DMS114 treated with DMSO at 0.1 percent for 48 hours (cell line): ENCODE data around the gene TADA1.
"Not testable (repeated sequence)": the region's sequence is repeated elsewhere in the genome, so short reads cannot be mapped to it uniquely, and the experiment has no call there.

Experiments used
- DNase-seq: peaks from one replicate; lab custom pipeline; 2025; ENCODE audit not compliant: unreplicated experiment; lab: John Stamatoyannopoulos, UW

TADA1 gene

DNA sequence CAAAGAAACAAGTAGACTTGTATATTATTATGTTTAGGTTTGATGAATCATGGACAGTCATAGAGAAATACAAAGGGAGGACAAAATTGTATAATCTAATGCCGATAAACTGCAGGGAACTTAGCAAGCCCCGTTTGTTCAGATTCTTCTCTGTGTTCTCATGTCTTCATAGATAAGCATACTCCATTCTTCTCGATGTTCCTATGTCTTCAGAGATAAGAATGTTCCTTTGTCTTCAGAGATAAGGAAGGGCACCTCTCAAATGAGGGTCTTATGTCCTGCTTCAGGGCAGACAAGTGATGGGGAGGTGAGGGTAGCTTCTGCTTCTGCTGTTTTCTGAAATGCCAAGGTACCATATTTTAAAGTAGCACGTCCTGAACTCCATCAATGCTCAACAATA is 19.7 kb upstream of the TADA1 start:
- DNase-seq = no peak

DNA sequence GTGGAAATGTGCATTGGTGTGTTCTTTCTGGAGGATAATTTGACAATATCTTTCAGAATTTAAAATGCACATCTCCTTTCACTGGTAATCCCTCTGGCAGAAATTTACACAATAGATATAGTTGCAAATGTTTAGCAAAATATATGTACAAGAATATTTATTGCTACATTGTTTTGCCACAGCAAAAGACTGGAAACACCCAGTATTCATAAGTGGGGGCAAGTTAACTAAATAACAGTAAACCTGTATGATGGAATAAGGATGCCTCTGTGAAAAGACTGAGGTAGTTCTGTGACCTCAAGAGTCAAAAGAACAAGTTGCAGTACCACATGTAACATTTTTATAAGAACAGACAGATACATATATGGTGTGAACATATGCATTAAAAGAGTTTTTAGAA is 13.7 kb upstream of the TADA1 start:
- no peak for DNase-seq

- no peak for DNase-seq
Observed at GRCh38 chr1:166888373-166889111, 12.5 kb upstream of the TADA1 start.

DNA sequence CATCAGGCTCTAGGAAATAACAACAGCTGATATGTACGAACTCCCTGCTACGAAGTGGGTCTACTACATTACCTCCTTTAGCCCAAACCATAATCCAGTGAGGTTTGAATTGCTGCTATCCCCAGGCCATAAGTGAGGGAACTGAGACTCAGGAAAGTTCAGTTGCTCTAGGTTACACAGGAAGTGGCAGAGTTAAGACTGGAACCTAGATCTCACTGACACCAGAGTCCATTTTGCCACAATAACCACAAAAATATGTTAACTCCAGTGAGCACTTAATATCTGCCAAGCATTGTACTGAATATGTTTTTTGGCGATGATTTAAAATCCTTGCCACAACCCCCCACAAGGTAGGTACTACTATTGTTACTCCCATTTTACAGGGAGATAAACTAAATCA is 8.9 kb upstream of the TADA1 start:
- DNase-seq = no peak

- DNase-seq = no peak
Observed at GRCh38 chr1:166884040-166884642, 8.1 kb upstream of the TADA1 start.

- no peak for DNase-seq
Observed at GRCh38 chr1:166882893-166883292, 6.8 kb upstream of the TADA1 start.

- DNase-seq = not testable (repeated sequence)
Observed at GRCh38 chr1:166878173-166878917, 2.3 kb upstream of the TADA1 start.

DNA sequence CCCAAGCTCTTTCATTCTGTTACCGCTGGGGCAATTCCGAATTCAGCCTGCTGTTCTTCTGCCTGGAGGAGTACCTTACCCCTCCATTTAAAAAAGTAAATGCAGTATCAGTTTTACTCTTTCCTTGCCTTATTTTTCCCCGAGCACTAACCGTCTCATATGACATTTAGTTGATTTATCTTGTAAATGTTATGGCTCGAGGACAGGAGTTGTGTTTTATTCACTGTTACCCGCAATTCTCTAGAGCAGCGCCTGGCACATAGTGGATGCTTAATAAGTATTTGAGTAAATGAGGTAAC is 425 bp upstream of the TADA1 start:
- no peak for DNase-seq

- DNase-seq = no peak
Observed at GRCh38 chr1:166875302-166875733, 746 bp downstream of the TADA1 start.

DNA sequence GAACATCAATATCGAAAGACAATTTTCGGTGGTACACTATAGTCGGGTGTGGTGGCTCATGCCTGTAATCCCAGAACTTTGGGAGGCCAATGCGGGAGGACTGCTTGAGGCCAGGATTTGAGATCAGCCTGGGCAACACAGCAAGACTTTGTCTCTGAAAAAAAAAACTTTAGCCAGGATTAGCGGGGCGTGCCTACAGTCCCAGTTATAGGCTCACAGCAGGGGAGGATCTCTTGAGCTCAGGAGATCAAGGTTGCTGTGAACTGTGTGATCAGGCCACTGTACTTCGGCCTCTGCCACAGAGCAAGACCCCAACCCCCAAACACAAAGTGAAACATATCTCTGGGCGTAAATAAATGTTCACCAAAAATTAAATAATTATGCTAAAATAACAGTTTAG is 1.6 kb downstream of the TADA1 start:
- DNase-seq = no peak

GRCh38 chr1:166870584-166870983 is 5.5 kb downstream of the TADA1 start:
- DNase-seq = no peak

- DNase-seq = no peak
Observed at GRCh38 chr1:166869318-166870099, 6.6 kb downstream of the TADA1 start.

DNA sequence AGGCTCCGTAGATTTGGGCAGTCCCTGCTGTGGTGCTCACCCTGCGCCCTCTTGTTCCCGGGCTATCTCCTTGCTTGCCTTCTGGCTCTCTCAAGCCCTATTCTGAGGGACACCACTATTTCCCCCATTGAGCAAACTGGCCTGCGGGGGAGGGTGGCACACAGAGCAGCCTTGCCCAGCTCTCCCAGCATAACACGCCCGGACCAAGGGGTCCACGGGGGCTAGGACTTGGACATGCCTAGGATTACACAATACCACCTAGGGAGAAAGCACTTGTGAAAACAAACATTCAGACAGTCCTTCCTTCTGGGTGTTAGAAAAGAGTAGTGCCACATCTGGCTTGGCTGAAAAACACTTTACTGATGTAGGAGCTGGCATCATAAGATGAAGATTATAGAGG is 7.4 kb downstream of the TADA1 start:
- no peak for DNase-seq

DNA sequence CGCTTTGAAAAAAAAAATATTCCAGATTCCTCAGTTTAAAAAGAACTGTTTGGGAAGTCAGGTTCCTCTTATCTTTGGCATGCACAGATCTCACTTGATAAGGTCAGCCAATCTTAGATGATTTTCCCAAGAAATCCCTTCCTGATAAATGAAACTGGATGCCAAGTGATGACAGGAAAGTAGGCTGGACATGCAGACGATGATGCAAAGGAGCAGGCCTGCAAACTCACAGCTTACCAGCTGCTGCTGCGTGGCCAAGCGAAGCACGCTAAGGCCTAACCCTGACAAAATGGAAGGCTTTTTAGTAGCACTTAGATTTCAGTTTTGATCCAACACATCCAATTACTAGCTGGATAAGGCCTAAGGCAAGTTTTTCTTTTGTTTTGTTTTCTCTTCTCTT is 10.1 kb downstream of the TADA1 start:
- no peak for DNase-seq

DNA sequence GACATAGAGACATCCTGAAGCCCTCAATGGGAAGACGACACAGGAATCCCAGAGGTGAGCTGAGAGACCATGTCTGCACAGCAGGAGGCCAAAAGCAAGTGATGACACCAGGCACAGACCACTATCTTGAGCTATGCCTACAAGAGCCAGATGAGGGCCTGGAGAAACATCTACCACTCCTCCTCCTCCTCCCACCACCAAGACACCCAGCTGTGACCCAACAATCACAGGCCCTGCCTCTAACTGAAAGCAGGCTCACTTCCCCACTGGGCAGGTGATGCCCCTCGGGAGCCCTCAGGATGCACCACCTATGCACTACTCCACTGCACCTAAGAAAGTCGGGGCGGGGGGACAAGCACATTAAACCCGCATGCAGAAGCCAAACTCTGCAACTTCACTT is 16.5 kb downstream of the TADA1 start:
- no peak for DNase-seq

GRCh38 chr1:166858726-166859419 is 17.2 kb downstream of the TADA1 start:
- no peak for DNase-seq

DNA sequence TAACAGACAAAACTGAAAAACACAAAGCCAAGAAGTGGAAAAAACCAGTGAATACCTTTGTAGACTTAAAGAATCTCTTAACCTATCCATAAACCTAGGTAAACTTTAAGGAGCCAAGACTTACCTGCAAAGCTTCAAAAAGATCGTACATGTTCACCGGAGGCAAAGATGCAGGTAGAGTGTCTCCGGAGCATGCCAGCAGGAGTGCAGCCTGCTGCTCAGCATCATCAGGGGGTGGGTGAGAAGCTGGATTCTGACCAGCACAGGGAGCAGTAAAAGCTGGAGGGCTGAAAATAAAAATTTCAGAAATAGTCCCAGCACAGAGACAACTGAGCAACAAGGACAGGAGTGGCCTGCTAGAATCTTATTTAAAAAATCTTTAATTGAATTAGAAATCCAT is 18.1 kb downstream of the TADA1 start:
- DNase-seq = no peak

- no peak for DNase-seq
Observed at GRCh38 chr1:166855558-166855957, 20.5 kb downstream of the TADA1 start.

DNA sequence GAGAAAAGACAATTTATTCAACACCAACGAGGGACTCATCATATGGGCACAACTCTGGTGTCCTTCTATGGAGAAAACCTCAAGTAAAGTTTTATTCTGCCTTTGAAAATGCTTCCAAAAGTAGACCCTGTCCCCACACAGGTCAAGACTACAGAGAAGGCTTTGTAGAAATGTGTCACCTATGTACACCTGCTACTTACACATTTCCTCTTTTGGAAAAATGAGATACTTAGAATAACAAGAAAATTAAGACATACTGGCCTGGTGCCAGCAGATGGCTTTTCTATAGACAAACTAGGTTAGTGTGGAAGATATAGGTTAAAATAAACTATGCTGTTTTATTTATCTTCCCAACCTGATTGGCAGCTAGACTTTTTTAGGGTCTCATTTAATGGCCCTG is 23.1 kb downstream of the TADA1 start:
- no peak for DNase-seq

DNA sequence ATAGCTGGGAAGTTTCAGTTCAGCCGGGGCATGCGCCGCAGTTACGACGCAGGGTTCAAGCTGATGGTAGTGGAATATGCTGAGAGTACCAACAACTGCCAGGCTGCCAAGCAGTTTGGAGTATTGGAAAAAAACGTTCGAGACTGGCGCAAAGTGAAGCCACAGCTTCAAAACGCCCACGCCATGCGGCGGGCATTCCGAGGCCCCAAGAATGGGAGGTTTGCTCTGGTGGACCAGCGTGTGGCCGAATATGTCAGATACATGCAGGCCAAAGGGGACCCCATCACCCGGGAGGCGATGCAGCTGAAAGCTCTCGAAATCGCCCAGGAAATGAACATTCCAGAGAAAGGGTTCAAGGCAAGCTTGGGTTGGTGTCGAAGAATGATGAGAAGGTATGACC is 26.9 kb downstream of the TADA1 start:
- DNase-seq = no peak

GRCh38 chr1:166848193-166848592 is 27.9 kb downstream of the TADA1 start:
- DNase-seq = no peak
